Right lobe of liver (tissue), 4 donors: ENCODE data around the gene OR51E2.

Experiments used
- CTCF ChIP-seq, 4 donors: fragments of 200-600 bp in 3 of 4; fragments of 450-650 bp in 1 of 4; IDR thresholded peaks; one replicate each; pipeline versions ENCODE4 v1.5.1 to v1.8.0; 2016 to 2022; ENCODE audit warnings: antibody characterized with exemption in 4 of 4, mild to moderate bottlenecking in 2 of 4
- POLR2A ChIP-seq: fragments of 450-650 bp; IDR thresholded peaks from one replicate; pipeline ENCODE4 v1.6.1; 2017; ENCODE audit warnings: antibody characterized with exemption, mild to moderate bottlenecking
- donor health status: DM: no; HTN: no; CAD: no.
- donor health status: DM: no; HTN: no; CAD: no.
- donor health status: DM: no; HTN: yes; CAD: no.

DNA sequence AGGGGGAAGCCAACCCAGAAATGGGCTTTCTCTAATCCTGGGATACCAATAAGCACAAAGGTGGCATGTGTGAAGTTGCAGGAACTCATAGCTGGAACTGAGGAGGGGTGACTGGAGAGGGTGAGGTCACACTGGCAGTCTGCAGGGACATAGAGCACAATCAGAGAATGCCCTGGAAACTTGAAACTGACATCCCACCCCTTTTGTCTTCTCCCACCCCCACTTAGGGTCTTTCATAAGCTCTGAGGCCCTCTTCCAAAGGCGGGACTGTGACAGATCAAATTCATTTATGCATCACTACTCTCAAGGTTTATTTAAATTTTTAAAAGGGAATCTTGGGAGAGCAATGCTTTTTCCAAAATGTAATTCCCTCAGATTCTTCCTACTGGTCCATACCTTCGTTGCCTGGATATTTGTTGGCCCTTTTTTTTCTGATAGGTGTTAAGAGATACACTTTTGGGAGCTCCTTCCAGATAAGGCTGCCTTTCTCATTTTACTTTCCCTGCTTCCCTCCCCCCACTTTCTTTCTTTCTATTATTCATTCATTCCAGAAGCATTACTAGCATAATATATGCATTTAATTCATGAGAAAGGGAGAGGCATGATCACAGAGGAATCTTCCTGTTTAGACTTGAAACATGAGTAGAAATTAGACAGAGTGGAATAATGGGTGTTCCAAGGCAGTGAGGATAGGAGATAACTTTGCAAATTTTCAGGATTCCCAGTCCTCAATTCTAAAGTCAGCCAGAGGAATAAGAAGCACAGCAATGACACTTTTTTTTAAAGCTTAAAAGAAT lies 14.8 kb downstream of the OR51E2 start:
- TF ChIP-seq CTCF (IDR thresholded peaks at IDR 0.05), result no peak
- no peak for TF ChIP-seq POLR2A
